IMR-90 (cell line): Measurements from ENCODE around the gene LTF. TPM values are rescaled to one million over a fixed set of nuclear protein-coding genes. Genes with fewer than 3 reads are reported as not detected.
A peak's percentile ranks its signal among the peaks of the same experiment; 100 is the strongest.

Source experiments
- ATAC-seq: fragments of 200-7000 bp; cut with Tn5 transposase; 2 replicates; pipeline ENCODE4 v1.9.1; 2020; ENCODE audit warnings: low read depth, mild to moderate bottlenecking, moderate library complexity
- BruUV-seq: library from RNA; stranded (reverse); fragments of 400-500 nt; replicated peaks from 2 replicates; lab custom pipeline; 2021; lab: Mats Ljungman, UMichigan
- CTCF ChIA-PET: fragments of 300-600 bp; formaldehyde crosslinking; extraction: SDS; loops from one replicate; lab custom pipeline; 2021; ENCODE audit warnings: antibody characterized with exemption; lab: Yijun Ruan, JAX
- POLR2A ChIA-PET: fragments of 300-600 bp; sonication (Branson Sonifier 250); formaldehyde crosslinking; loops from one replicate; lab custom pipeline; 2022; ENCODE audit warnings: antibody characterized with exemption; ENCODE audit not compliant: unreplicated experiment; lab: Charles Lee
- DNase-seq: peaks from one replicate; pipeline ENCODE4 v3.0.0; 2013
- H2AFZ ChIP-seq: replicated peaks from 2 replicates; pipeline ENCODE3; 2013; ENCODE audit warnings: low read length, mild to moderate bottlenecking; ENCODE audit not compliant: poor library complexity
- H2AK5ac ChIP-seq: 2 replicates; pipeline ENCODE4 v1.6.1; 2013; ENCODE audit warnings: low read depth, low read length, inconsistent platforms
- H2AK9ac ChIP-seq: replicated peaks from 2 replicates; pipeline ENCODE3; 2013; ENCODE audit warnings: mild to moderate bottlenecking, low read depth, low read length, moderate library complexity; ENCODE audit not compliant: poor library complexity
- H2BK120ac ChIP-seq: 2 replicates; pipeline ENCODE4 v1.6.1; 2013; ENCODE audit warnings: low read depth, low read length, inconsistent platforms
- H2BK15ac ChIP-seq: 3 replicates; pipeline ENCODE4 v1.6.1; 2013; ENCODE audit warnings: low read depth, low read length, inconsistent platforms
- H2BK20ac ChIP-seq: 2 replicates; pipeline ENCODE4 v1.6.1; 2013; ENCODE audit warnings: low read depth, mild to moderate bottlenecking, inconsistent platforms, low read length, moderate library complexity
- H2BK5ac ChIP-seq: 2 replicates; pipeline ENCODE4 v1.6.1; 2013; ENCODE audit warnings: mild to moderate bottlenecking, low read depth, low read length, inconsistent platforms; ENCODE audit not compliant: poor library complexity, severe bottlenecking
- H3K14ac ChIP-seq: replicated peaks from 2 replicates; pipeline ENCODE4 v1.6.1; 2013; ENCODE audit warnings: low read depth, low read length, inconsistent platforms
- H3K18ac ChIP-seq: 2 replicates; pipeline ENCODE4 v1.6.1; 2013; ENCODE audit warnings: low read depth, low read length, control low read depth
- H3K23ac ChIP-seq: 2 replicates; pipeline ENCODE4 v1.6.1; 2013; ENCODE audit warnings: low read depth, low read length, inconsistent platforms
- H3K27ac ChIP-seq: 2 replicates; pipeline ENCODE4 v1.5.1; 2013; ENCODE audit warnings: mild to moderate bottlenecking, control low read depth, low read length; ENCODE audit not compliant: insufficient read depth
- H3K27me3 ChIP-seq: 2 replicates; pipeline ENCODE4 v1.6.1; 2013; ENCODE audit warnings: low read length; ENCODE audit not compliant: control insufficient read depth, insufficient read depth
- H3K36me3 ChIP-seq: 2 replicates; pipeline ENCODE4 v1.6.1; 2013; ENCODE audit warnings: low read length, mixed read lengths; ENCODE audit not compliant: control insufficient read depth, insufficient read depth
- H3K4ac ChIP-seq: 2 replicates; pipeline ENCODE4 v1.6.1; 2013; ENCODE audit warnings: low read depth, low read length, inconsistent platforms
- H3K4me1 ChIP-seq: 2 replicates; pipeline ENCODE4 v1.6.1; 2013; ENCODE audit warnings: low read length, mixed read lengths; ENCODE audit not compliant: control insufficient read depth, insufficient read depth
- H3K4me2 ChIP-seq: 2 replicates; pipeline ENCODE4 v1.6.1; 2013; ENCODE audit warnings: low read depth, mild to moderate bottlenecking, control low read depth, low read length, moderate library complexity
- H3K4me3 ChIP-seq: 2 replicates; pipeline ENCODE4 v1.5.1; 2013; ENCODE audit warnings: low read depth, mild to moderate bottlenecking, control low read depth, low read length, moderate library complexity; ENCODE audit not compliant: insufficient read depth
- H3K56ac ChIP-seq: 2 replicates; pipeline ENCODE4 v1.6.1; 2013; ENCODE audit warnings: low read length, inconsistent platforms; ENCODE audit not compliant: insufficient read depth; ENCODE audit errors: extremely low read depth
- H3K79me1 ChIP-seq, 2 experiments: 2 replicates each; pipeline ENCODE4 v1.6.1; 2013; ENCODE audit warnings: low read length in 2 of 2, inconsistent platforms in 1 of 2, low read depth in 1 of 2
- H3K9ac ChIP-seq: 2 replicates; pipeline ENCODE4 v1.6.1; 2013; ENCODE audit warnings: low read depth, low read length, control low read depth
- H3K9me1 ChIP-seq: 2 replicates; pipeline ENCODE4 v1.6.1; 2013; ENCODE audit warnings: low read length, inconsistent platforms; ENCODE audit not compliant: insufficient read depth
- H3K9me3 ChIP-seq: 2 replicates; pipeline ENCODE4 v1.6.1; 2013; ENCODE audit warnings: low read length; ENCODE audit not compliant: control insufficient read depth, insufficient read depth
- H4K20me1 ChIP-seq: 2 replicates; pipeline ENCODE4 v1.6.1; 2013; ENCODE audit warnings: low read length, inconsistent platforms; ENCODE audit not compliant: insufficient read depth
- H4K5ac ChIP-seq: 2 replicates; pipeline ENCODE4 v1.6.1; 2013; ENCODE audit warnings: mild to moderate bottlenecking, low read depth, low read length, control low read depth
- H4K8ac ChIP-seq, 2 experiments: 2 replicates each; pipeline ENCODE4 v1.6.1; 2013; ENCODE audit warnings: low read depth in 2 of 2, low read length in 2 of 2, control low read depth in 1 of 2, inconsistent platforms in 1 of 2
- H4K91ac ChIP-seq: 2 replicates; pipeline ENCODE4 v1.6.1; 2013; ENCODE audit warnings: low read depth, low read length, inconsistent platforms; ENCODE audit not compliant: insufficient read depth
- BHLHE40 ChIP-seq: fragments of 150-350 bp; IDR thresholded peaks from 2 replicates; pipeline ENCODE4 v1.6.1; 2016; ENCODE audit warnings: mild to moderate bottlenecking, low read depth, low read length
- ELK1 ChIP-seq: fragments of 150-350 bp; IDR thresholded peaks from 2 replicates; pipeline ENCODE4 v1.6.1; 2016; ENCODE audit warnings: low read depth, mild to moderate bottlenecking, low read length, moderate library complexity, borderline replicate concordance
- MAZ ChIP-seq: IDR thresholded peaks from 2 replicates; pipeline ENCODE4 v1.6.1; 2012; ENCODE audit warnings: low read depth, mild to moderate bottlenecking, low read length, improper control_type of control experiment, moderate library complexity, borderline replicate concordance
- MXI1 ChIP-seq: IDR thresholded peaks from 2 replicates; pipeline ENCODE4 v1.6.1; 2012; ENCODE audit warnings: low read depth, mild to moderate bottlenecking, low read length, moderate library complexity, borderline replicate concordance
- POLR2A ChIP-seq: IDR thresholded peaks from 2 replicates; pipeline ENCODE4 v1.6.1; 2012; ENCODE audit warnings: mild to moderate bottlenecking, low read depth, low read length
- RAD21 ChIP-seq: IDR thresholded peaks from 2 replicates; pipeline ENCODE4 v1.6.1; 2012; ENCODE audit warnings: low read length, improper control_type of control experiment
- RFX5 ChIP-seq: IDR thresholded peaks from 2 replicates; pipeline ENCODE4 v1.8.0; 2012; ENCODE audit warnings: low read depth, mild to moderate bottlenecking, low read length, moderate library complexity
- WGBS, 2 experiments: methylation state at CpG; one replicate each; pipeline versions ENCODE4 v1.1.5 to v1.1.7; 2013; ENCODE audit warnings: missing lambda C conversion rate in 2 of 2; ENCODE audit not compliant: insufficient read length in 1 of 2; ENCODE audit errors: extremely low coverage in 2 of 2; 5-methylcytosine and 5-hydroxymethylcytosine counted together
- dilution Hi-C: fragments of 300-500 bp; cut with HindIII; formaldehyde crosslinking; loops from one replicate; pipeline ENCODE4 v1.14.3; 2018; ENCODE audit warnings: low sequenced_read_pairs; ENCODE audit not compliant: unreplicated experiment
- in situ Hi-C: fragments of 300-500 bp; cut with MboI; formaldehyde crosslinking; loops from 3 replicates; pipeline ENCODE4 v1.14.3; 2019; ENCODE audit warnings: low sequenced_read_pairs, inconsistent platforms, mixed read lengths
- intact Hi-C: fragments of 100-400 bp; cut with micrococcal nuclease; formaldehyde crosslinking; loops from 2 replicates; pipeline ENCODE4 v1.10.0; 2022
- polyA plus RNA-seq, 3 experiments: library from polyadenylated mRNA; depleted of rRNA; stranded (reverse); fragments of >200 nt; gene quantifications; 2 replicates each; pipeline ENCODE4 v1.2.3, GENCODE V29; 2012; ENCODE audit warnings: low replicate concordance in 1 of 3
- total RNA-seq: library from RNA; depleted of rRNA; stranded (reverse); fragments of >200 nt; gene quantifications from 2 replicates; pipeline ENCODE4 v1.2.3, GENCODE V29; 2012
- TF ChIP-seq, protein P1 (sequence below): fragments of 150-350 bp; IDR thresholded peaks from 2 replicates; pipeline ENCODE4 v1.6.1; 2017; ENCODE audit warnings: mild to moderate bottlenecking, antibody characterized with exemption, low read length, low read depth

The LTF gene
- total and polyA plus RNA-seq, 2 of the 4 experiments (the other 2 are of a cell fraction): not detected

GRCh38 chr3:46503200-46503874 is 38.6 kb upstream of the LTF start:
- H2AK5ac ChIP-seq: peak overlapping the region; percentile 96

More at GRCh38 chr3:46503200-46503874, 38.6 kb upstream of the LTF start:
- Histone ChIP-seq H3K4ac (peak overlapping the region; percentile 98), H4K91ac (peak overlapping the region; percentile 98), H3K36me3 (no peaks in the 10 kb centered on the region), H3K4me3 (no peak overlapping the region), H4K8ac (peak overlapping the region; percentile 74 to 81), H3K18ac (peak overlapping the region; percentile 98), H2AFZ (peak overlapping the region; percentile 81), H3K9ac (peak overlapping the region; percentile 38), H4K5ac (peak overlapping the region; percentile 98), H4K20me1 (no peaks in the 10 kb centered on the region), H2BK5ac (peak overlapping the region; percentile 91), H3K4me2 (peak overlapping the region; percentile 14; the same call in 1 of the 2 replicates), H3K14ac (peak overlapping the region; percentile 93), H3K27me3 (no peaks in the 10 kb centered on the region), H3K23ac (peak overlapping the region; percentile 79), H3K4me1 (peaks cover 30% of the 10 kb centered on the region), H2AK9ac (peak overlapping the region; percentile 70), H3K9me1 (peaks cover 29% of the 10 kb centered on the region), H2BK20ac (peak overlapping the region; percentile 98), H2BK15ac (peak overlapping the region; percentile 99; the same call in 2 of the 3 replicates), H3K27ac (peak overlapping the region; percentile 96), H3K79me1 (no peaks in the 10 kb centered on the region), H3K56ac (peak overlapping the region; percentile 68), H3K9me3 (no peaks in the 10 kb centered on the region), H2BK120ac (peak overlapping the region; percentile 98)
- no CpG with 5 or more reads among the region's 7 CpGs for WGBS, 2 experiments
- CTCF ChIA-PET: interaction anchor here (0.6 to 1.2 kb wide), 4 partner anchors 10 to 62 kb away, joined by 3 to 6 read pairs (median 3); no protein-coding TSS in a partner anchor
- TF ChIP-seq ELK1 (no peak), MAZ (no peak), BHLHE40 (peak; percentile 28; the same call in 1 of the 2 replicates), RAD21 (no peak), POLR2A (no peak), MXI1 (no peak), RFX5 (no peak)
- TF ChIP-seq, protein P1, sequence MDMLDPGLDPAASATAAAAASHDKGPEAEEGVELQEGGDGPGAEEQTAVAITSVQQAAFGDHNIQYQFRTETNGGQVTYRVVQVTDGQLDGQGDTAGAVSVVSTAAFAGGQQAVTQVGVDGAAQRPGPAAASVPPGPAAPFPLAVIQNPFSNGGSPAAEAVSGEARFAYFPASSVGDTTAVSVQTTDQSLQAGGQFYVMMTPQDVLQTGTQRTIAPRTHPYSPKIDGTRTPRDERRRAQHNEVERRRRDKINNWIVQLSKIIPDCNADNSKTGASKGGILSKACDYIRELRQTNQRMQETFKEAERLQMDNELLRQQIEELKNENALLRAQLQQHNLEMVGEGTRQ: no peak
- dilution Hi-C loops: no loop called here
- peak; percentile 23 for DNase-seq
- POLR2A ChIA-PET: no interaction called here
- in situ Hi-C loops: no loop called here
- ATAC-seq: peak; percentile 76
- intact Hi-C loops: no loop called here
- BruUV-seq: no TSS peak
